ENCODE results near the gene DOCK9. TPM values are rescaled to one million over a fixed set of nuclear protein-coding genes. Genes with fewer than 3 reads are reported as not detected.

The DOCK9 gene
- total RNA-seq, 1 donor from 2014 or later: 153 TPM

- no peak overlapping the region for H3K27ac ChIP-seq
- intact Hi-C loops (cut with DNase I): no loop called here
- no peaks in the 10 kb centered on the region for H3K9me3 ChIP-seq
- H3K4me1 ChIP-seq: no peaks in the 10 kb centered on the region
- no peak overlapping the region for H3K4me3 ChIP-seq
- no peak for TF ChIP-seq CTCF (IDR thresholded peaks at IDR 0.05)
- DNase-seq: no peak
- ATAC-seq: no peak
- no peaks in the 10 kb centered on the region for H3K36me3 ChIP-seq
- no peaks in the 10 kb centered on the region for H3K27me3 ChIP-seq (ENCODE audit: low read depth)
These were observed 193.9 kb downstream of the DOCK9 start for GRCh38 chr13:98783856-98784478.

- Histone ChIP-seq H3K4me3 (no peak overlapping the region), H3K36me3 (no peaks in the 10 kb centered on the region), H3K27me3 (ENCODE audit: low read depth) (no peaks in the 10 kb centered on the region), H3K27ac (no peak overlapping the region), H3K9me3 (no peaks in the 10 kb centered on the region), H3K4me1 (no peaks in the 10 kb centered on the region)
- no peak for DNase-seq
- intact Hi-C loops (cut with DNase I): no loop called here
- no peak for TF ChIP-seq CTCF (IDR thresholded peaks at IDR 0.05)
- ATAC-seq: no peak
These were observed 195.2 kb downstream of the DOCK9 start for GRCh38 chr13:98782654-98783053.

GRCh38 chr13:98781905-98782304 lies 196.0 kb downstream of the DOCK9 start:
- H3K4me1 ChIP-seq: no peaks in the 10 kb centered on the region
- DNase-seq (no peak), ATAC-seq (no peak)
- no peaks in the 10 kb centered on the region for H3K9me3 ChIP-seq
- no peak overlapping the region for H3K4me3 ChIP-seq
- no peaks in the 10 kb centered on the region for H3K36me3 ChIP-seq
- TF ChIP-seq CTCF (IDR thresholded peaks at IDR 0.05): no peak
- no peaks in the 10 kb centered on the region for H3K27me3 ChIP-seq (ENCODE audit: low read depth)
- intact Hi-C loops (cut with DNase I): no loop called here
- no peak overlapping the region for H3K27ac ChIP-seq

GRCh38 chr13:98781470-98781869 lies 196.4 kb downstream of the DOCK9 start:
- DNase-seq (no peak), ATAC-seq (peak in 1 of 2 donors; percentile 9)
- no peaks in the 10 kb centered on the region for H3K27me3 ChIP-seq (ENCODE audit: low read depth)
- TF ChIP-seq CTCF (IDR thresholded peaks at IDR 0.05): no peak
- no peak overlapping the region for H3K4me3 ChIP-seq
- no peaks in the 10 kb centered on the region for H3K36me3 ChIP-seq
- H3K9me3 ChIP-seq: no peaks in the 10 kb centered on the region
- intact Hi-C loops (cut with DNase I): no loop called here
- no peaks in the 10 kb centered on the region for H3K4me1 ChIP-seq
- no peak overlapping the region for H3K27ac ChIP-seq

GRCh38 chr13:98781045-98781444 lies 196.8 kb downstream of the DOCK9 start:
- DNase-seq (no peak), ATAC-seq (no peak)
- no peaks in the 10 kb centered on the region for H3K27me3 ChIP-seq (ENCODE audit: low read depth)
- H3K9me3 ChIP-seq: no peaks in the 10 kb centered on the region
- no peak overlapping the region for H3K4me3 ChIP-seq
- intact Hi-C loops (cut with DNase I): no loop called here
- no peak overlapping the region for H3K27ac ChIP-seq
- no peaks in the 10 kb centered on the region for H3K4me1 ChIP-seq
- no peaks in the 10 kb centered on the region for H3K36me3 ChIP-seq
- TF ChIP-seq CTCF (IDR thresholded peaks at IDR 0.05): no peak
